ENCODE results near the gene GGT6. TPM values are rescaled to one million over a fixed set of nuclear protein-coding genes. Genes with fewer than 3 reads are reported as not detected.

GGT6 gene
- total and polyA plus RNA-seq, 3 donors from 2014 or later = 2.5 to 5.9 (median 3.8) TPM

GRCh38 chr17:4551796-4552525 lies 8.4 kb downstream of the GGT6 start:
- intact Hi-C loops (cut with DNase I; ENCODE audit: low total_unique reads) = no loop called here

GRCh38 chr17:4551141-4551540 lies 9.2 kb downstream of the GGT6 start:
- no peak overlapping the region for H3K4me3 ChIP-seq
- no peaks in the 10 kb centered on the region for H3K9me3 ChIP-seq
- no peaks in the 10 kb centered on the region for H3K27me3 ChIP-seq
- no peak for TF ChIP-seq POLR2A (IDR thresholded peaks at IDR 0.05)
- TF ChIP-seq CTCF (IDR thresholded peaks at IDR 0.05) = no peak
- peaks cover 17% of the 10 kb centered on the region for H3K4me1 ChIP-seq
- intact Hi-C loops (cut with DNase I; ENCODE audit: low total_unique reads) = no loop called here
- no peak for DNase-seq
- H3K36me3 ChIP-seq (ENCODE audit: low read depth, missing control alignments) = no peaks in the 10 kb centered on the region
- H3K27ac ChIP-seq = no peak overlapping the region
- WGBS, 2 donors = 72 to 91% methylated on average over 4 to 8 of the region's 8 CpGs

More at GRCh38 chr17:4551796-4552525, 8.4 kb downstream of the GGT6 start:
- Histone ChIP-seq H3K4me1 (peaks cover 18% of the 10 kb centered on the region), H3K27me3 (no peaks in the 10 kb centered on the region), H3K4me3 (no peak overlapping the region), H3K27ac (no peak overlapping the region), H3K9me3 (no peaks in the 10 kb centered on the region), H3K36me3 (ENCODE audit: low read depth, missing control alignments) (no peaks in the 10 kb centered on the region)
- no peak for DNase-seq
- WGBS, 2 donors = 90 to 92% methylated on average over 17 to 27 of the region's 27 CpGs
- TF ChIP-seq POLR2A (IDR thresholded peaks at IDR 0.05) (no peak), CTCF (IDR thresholded peaks at IDR 0.05) (no peak)

- intact Hi-C loops (cut with DNase I; ENCODE audit: low total_unique reads) = no loop called here
- no peak overlapping the region for H3K4me3 ChIP-seq
- H3K27me3 ChIP-seq = no peaks in the 10 kb centered on the region
- H3K4me1 ChIP-seq = peaks cover 12% of the 10 kb centered on the region
- 92 to 97% methylated on average over 14 to 16 of the region's 16 CpGs for WGBS, 2 donors
- H3K9me3 ChIP-seq = no peaks in the 10 kb centered on the region
- H3K27ac ChIP-seq = no peak overlapping the region
- DNase-seq = no peak
- TF ChIP-seq CTCF (IDR thresholded peaks at IDR 0.05) (no peak), POLR2A (IDR thresholded peaks at IDR 0.05) (no peak)
- no peaks in the 10 kb centered on the region for H3K36me3 ChIP-seq (ENCODE audit: low read depth, missing control alignments)
These were observed 9.8 kb downstream of the GGT6 start for GRCh38 chr17:4550534-4551039.

GRCh38 chr17:4549781-4550533 lies 10.4 kb downstream of the GGT6 start:
- H3K36me3 ChIP-seq (ENCODE audit: low read depth, missing control alignments) = no peaks in the 10 kb centered on the region
- no peaks in the 10 kb centered on the region for H3K27me3 ChIP-seq
- no peak for DNase-seq
- intact Hi-C loops (cut with DNase I; ENCODE audit: low total_unique reads) = no loop called here
- no peak overlapping the region for H3K27ac ChIP-seq
- no peak overlapping the region for H3K4me3 ChIP-seq
- H3K9me3 ChIP-seq = no peaks in the 10 kb centered on the region
- WGBS, 2 donors = 88 to 89% methylated on average over 12 to 25 of the region's 25 CpGs
- peaks cover 16% of the 10 kb centered on the region for H3K4me1 ChIP-seq
- TF ChIP-seq CTCF (IDR thresholded peaks at IDR 0.05) (no peak), POLR2A (IDR thresholded peaks at IDR 0.05) (no peak)
